ENCODE results near the gene COL18A1. TPM values are rescaled to one million over a fixed set of nuclear protein-coding genes. Genes with fewer than 3 reads are reported as not detected.
A peak's percentile ranks its signal among the peaks of the same experiment; 100 is the strongest.

COL18A1 gene
- total and polyA plus RNA-seq, 9 of the 15 experiments (the other 6 are each of a cell fraction or from before 2014, with no cell fraction given), result 0.14 to 16.4 (median 2.0) TPM

- TF ChIP-seq ZNF592 (IDR thresholded peaks at IDR 0.05) (peak; percentile 27; the same call in 1 of the 2 replicates), CEBPB (tag; IDR thresholded peaks at IDR 0.05) (no peak), HINFP (tag; conservative IDR thresholded peaks at IDR 0.05; ENCODE audit: low read depth) (no peak), NR4A1 (CRISPR knock-in tag; IDR thresholded peaks at IDR 0.05) (no peak), NR4A1 (tag; IDR thresholded peaks at IDR 0.05) (0 out of 2 replicates have a peak, but pooled peaks have one; percentile 6), KDM4B (IDR thresholded peaks at IDR 0.05; ENCODE audit: borderline replicate concordance in 2 of 2, low read depth in 1 of 2) (no peak), NR2C2 (CRISPR knock-in tag; IDR thresholded peaks at IDR 0.05) (no peak), NR2C2 (tag; IDR thresholded peaks at IDR 0.05) (peak; percentile 60; the same call in 1 of the 2 replicates)
- TF ChIP-seq, protein P1, sequence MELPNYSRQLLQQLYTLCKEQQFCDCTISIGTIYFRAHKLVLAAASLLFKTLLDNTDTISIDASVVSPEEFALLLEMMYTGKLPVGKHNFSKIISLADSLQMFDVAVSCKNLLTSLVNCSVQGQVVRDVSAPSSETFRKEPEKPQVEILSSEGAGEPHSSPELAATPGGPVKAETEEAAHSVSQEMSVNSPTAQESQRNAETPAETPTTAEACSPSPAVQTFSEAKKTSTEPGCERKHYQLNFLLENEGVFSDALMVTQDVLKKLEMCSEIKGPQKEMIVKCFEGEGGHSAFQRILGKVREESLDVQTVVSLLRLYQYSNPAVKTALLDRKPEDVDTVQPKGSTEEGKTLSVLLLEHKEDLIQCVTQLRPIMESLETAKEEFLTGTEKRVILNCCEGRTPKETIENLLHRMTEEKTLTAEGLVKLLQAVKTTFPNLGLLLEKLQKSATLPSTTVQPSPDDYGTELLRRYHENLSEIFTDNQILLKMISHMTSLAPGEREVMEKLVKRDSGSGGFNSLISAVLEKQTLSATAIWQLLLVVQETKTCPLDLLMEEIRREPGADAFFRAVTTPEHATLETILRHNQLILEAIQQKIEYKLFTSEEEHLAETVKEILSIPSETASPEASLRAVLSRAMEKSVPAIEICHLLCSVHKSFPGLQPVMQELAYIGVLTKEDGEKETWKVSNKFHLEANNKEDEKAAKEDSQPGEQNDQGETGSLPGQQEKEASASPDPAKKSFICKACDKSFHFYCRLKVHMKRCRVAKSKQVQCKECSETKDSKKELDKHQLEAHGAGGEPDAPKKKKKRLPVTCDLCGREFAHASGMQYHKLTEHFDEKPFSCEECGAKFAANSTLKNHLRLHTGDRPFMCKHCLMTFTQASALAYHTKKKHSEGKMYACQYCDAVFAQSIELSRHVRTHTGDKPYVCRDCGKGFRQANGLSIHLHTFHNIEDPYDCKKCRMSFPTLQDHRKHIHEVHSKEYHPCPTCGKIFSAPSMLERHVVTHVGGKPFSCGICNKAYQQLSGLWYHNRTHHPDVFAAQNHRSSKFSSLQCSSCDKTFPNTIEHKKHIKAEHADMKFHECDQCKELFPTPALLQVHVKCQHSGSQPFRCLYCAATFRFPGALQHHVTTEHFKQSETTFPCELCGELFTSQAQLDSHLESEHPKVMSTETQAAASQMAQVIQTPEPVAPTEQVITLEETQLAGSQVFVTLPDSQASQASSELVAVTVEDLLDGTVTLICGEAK (IDR thresholded peaks at IDR 0.05), result peak; percentile 42; the same call in 1 of the 2 replicates
- TF ChIP-seq, protein P1 (CRISPR knock-in tag; IDR thresholded peaks at IDR 0.05), result no peak
These were observed 40.3 kb upstream of the COL18A1 start (continued) for GRCh38 chr21:45364468-45365185.
